Fibroblast of skin of scalp (primary cell): ENCODE results near the gene SHLD3. TPM values are rescaled to one million over a fixed set of nuclear protein-coding genes. Genes with fewer than 3 reads are reported as not detected.
"Not testable (repeated sequence)": the region's sequence is repeated elsewhere in the genome, so short reads cannot be mapped to it uniquely, and the experiment has no call there.

Source experiments
- DNase-seq: peaks from one replicate; pipeline ENCODE4 v3.0.0-alpha.2; 2013
- polyA plus RNA-seq, 2 experiments: library from polyadenylated mRNA; unstranded; fragments of 120-200 nt; gene quantifications; one replicate each; pipeline ENCODE4 v1.2.1, GENCODE V29; 2013; ENCODE audit not compliant: insufficient read length in 2 of 2

The SHLD3 gene
- 1.7 TPM for polyA plus RNA-seq (2013, experiment 1 of 2; ENCODE audit: insufficient read length)
- 1.9 TPM for polyA plus RNA-seq (2013, experiment 2 of 2; ENCODE audit: insufficient read length)

GRCh38 chr5:65624571-65625555 lies at the start of gene SHLD3, which contains the start of gene TRAPPC13:
Gene SHLD3, plus strand, starts transcription at chr5:65625027. Its CDS starts 4,561 bp downstream, at chr5:65629588.
Gene TRAPPC13, plus strand, starts transcription at chr5:65625027. Its CDS starts 34 bp downstream, at chr5:65625061.
- peak; percentile 88 for DNase-seq

DNA sequence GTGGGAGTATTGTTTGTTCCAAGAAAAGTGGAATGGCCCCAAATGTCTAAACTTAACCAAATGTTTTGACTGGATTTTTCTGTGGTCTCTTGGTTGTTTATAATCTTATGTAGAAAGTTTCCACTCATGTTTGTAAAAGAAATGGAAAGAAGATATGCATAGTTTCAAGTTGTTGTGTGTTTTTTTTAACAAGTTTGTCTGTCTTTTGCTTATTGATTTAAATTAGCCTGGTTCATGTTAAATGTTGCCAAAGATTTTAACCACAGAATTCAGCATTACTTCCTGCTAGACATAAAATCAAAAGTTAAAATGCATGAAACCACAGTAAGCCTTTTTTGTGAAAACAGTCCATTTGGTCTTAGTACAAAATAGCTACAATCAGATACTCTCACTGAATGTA lies 47.7 kb upstream of the SHLD3 start:
- DNase-seq: no peak

- no peak for DNase-seq
Measured at GRCh38 chr5:65588694-65589093, 36.1 kb upstream of the SHLD3 start.

- DNase-seq: not testable (repeated sequence)
Measured at GRCh38 chr5:65601761-65602160, 23.1 kb upstream of the SHLD3 start.

DNA sequence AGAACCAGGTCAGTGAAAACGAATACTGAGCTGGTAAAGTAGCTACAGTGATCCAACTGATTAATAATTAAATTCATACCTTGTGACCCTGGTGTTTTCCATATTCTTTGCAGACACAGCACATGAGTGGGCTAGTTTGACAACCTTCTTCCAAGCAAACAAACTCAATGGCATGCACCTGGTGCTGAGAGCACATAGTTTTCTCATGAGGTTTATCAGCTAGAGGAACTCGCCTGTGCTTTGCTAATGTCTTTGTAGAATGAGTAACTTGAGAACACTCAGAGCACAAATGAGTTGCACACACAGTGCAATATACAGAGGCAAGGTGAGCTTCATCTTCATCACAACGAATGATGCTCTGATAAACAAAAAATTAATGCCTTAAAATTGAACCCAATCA lies 13.3 kb upstream of the SHLD3 start:
- no peak for DNase-seq

DNA sequence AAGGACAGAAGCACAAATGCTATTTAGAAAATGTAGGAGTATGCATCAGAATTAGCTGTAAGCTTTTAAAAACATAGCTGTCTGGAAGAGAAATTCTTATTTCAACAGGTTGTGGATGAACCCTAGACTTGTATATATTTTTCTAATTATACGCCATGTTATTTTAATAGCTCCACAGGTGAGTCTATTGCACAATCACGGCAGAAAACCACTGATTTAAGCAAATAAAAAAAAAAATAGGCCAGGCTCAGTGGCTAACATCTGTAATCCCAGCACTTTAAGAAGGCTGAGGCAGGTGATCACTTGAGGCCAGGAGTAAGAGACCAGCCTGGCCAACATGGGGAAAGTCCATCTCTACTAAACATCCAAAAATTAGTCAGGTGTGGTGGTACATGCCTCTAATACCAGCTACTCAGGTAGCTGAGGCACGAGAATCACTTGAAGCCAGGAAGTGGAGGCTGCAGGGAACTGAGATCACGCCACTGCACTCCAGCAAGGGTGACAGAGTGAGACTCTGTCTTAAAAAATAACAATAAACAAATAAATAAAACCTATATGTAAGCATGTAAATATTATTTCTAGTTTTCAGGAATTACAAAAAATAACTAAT lies 12.4 kb upstream of the SHLD3 start:
- no peak for DNase-seq

- DNase-seq: no peak
Measured at GRCh38 chr5:65620021-65620420, 4.8 kb upstream of the SHLD3 start.

DNA sequence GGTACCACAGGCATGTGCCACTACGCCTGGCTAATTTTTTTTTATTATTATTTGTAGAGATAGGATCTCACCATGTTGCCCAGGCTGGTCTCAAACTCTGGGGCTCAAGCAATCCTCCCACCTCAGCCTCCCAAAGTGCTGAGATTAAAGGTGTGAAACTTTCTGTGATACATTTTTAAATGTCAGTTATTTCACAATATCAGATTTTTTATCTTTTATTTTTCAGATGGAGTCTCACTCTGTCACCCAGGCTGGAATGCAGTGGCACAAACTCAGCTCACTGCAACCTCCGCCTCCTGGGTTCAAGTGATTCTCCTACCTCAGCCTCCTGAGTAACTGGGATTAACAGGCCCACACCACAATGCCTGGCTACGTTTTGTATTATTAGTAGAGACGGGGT lies 2.9 kb upstream of the SHLD3 start:
- DNase-seq: not testable (repeated sequence)

GRCh38 chr5:65623482-65623881 lies 1.3 kb upstream of the SHLD3 start:
- no peak for DNase-seq

DNA sequence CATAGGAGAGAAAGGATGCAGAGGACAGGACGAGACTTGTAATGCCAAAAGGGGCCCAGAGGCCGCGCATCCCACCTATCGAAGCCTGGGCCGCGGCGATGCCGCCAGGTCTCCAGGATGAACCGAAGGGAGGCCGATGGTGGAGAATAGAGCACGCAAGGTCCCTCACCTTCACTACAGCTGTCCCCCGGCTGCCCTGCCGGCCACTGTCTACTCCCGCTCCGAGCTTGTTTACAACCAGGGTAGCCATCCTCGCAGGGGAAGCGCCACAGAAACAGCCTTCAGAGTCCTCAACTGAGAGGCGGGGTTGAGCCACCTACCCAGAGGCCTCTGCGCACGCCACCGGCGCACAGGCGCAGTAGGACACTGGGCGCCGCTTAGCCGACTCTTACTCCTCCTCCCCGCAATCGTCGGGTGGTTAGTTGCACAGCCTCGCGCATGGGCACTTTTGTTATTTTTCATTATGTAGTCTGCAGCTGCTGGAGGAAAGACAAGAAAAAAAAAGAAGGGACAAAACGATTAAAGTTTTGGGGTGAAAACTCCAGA lies 729 bp upstream of the SHLD3 start, which contains the start of gene TRIM23:
TSS of gene TRIM23 (minus strand) at position 309 of the 546 bp plus-strand sequence. CDS start at position 250, 59 bp downstream.
- DNase-seq: peak; percentile 94

GRCh38 chr5:65625743-65626142 lies 916 bp downstream of the SHLD3 start:
- no peak for DNase-seq

DNA sequence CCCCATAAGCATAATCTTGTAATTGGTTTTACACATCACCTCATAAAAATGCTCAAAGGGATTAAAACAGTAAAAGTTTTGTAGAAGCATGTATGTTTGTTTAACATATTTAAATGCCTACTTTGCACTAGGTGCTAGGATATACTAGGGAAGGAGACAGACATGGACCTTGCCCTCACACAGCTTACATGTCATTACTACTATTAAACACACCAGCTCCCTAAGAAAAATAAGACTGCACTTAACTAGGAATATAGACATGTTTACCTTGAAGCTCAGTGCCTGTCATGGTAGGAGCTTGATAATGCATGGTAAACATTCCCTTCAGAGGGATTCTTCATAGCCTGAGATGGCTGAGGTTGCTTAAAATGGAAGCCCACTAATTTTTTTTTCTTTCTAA lies 6.2 kb downstream of the SHLD3 start:
- DNase-seq: no peak

- DNase-seq: no peak
Measured at GRCh38 chr5:65640240-65640639, 15.4 kb downstream of the SHLD3 start.

DNA sequence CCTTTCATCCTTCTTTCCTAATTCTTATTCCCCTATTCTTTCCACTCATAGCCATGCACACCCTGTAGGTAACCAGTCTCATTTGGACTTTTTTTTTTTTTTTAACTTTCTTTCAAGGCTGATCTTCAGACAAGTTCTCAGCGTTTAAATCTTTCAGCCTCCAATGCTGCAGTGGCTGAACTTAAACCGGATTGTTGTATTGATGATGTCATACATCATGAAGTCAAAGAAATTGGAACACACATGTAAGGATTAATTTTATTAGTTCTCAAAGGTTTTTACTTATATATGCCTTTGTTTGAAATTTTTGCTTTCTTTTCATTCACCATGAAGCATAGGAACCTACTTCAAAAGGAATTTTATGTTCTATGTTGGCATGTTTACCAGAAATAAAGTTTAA lies 22.1 kb downstream of the SHLD3 start:
- DNase-seq: no peak

GRCh38 chr5:65647941-65648340 lies 23.1 kb downstream of the SHLD3 start:
- DNase-seq: no peak

GRCh38 chr5:65651144-65651543 lies 26.3 kb downstream of the SHLD3 start:
- no peak for DNase-seq

DNA sequence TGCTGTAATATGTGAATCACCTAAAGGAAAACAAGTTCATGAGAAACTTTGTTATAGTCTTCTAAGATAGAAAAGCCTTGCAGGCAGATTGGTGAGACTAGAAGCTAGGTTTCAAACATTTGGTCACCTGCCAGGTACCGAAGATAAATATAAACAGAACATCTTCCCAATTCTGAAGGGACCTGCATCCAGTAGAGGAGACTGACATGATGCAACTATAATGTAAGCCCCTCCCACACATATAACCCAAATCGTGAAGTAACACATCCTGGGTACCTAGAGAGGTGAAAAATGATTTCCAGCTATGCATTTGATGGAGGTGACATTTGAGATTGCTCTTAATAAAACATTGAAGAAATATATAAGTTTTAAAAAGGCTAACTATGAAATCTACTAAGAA lies 29.9 kb downstream of the SHLD3 start:
- no peak for DNase-seq

GRCh38 chr5:65663804-65664521 lies 39.1 kb downstream of the SHLD3 start:
- peak; percentile 38 for DNase-seq

DNA sequence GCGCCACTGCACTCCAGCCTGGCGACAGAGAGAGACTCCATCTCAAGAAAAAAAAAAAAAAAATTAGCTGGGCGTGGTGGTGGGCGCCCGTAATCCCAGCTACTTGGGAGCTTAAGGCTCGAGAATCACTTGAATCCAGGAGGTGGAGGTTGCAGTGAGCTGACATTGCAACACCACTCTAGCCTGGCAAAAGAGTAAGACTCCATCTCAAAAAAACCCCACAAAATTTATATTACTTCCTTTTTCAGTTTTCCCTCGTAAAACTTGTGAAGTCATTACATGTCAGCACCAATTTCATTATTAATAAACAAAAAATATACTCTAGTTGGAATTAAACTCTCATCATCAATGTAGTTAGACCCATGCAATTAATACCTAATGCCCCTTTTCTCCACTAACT lies 43.9 kb downstream of the SHLD3 start:
- no peak for DNase-seq

- DNase-seq: peak; percentile 32
Measured at GRCh38 chr5:65672796-65673195, 48.0 kb downstream of the SHLD3 start.

DNA sequence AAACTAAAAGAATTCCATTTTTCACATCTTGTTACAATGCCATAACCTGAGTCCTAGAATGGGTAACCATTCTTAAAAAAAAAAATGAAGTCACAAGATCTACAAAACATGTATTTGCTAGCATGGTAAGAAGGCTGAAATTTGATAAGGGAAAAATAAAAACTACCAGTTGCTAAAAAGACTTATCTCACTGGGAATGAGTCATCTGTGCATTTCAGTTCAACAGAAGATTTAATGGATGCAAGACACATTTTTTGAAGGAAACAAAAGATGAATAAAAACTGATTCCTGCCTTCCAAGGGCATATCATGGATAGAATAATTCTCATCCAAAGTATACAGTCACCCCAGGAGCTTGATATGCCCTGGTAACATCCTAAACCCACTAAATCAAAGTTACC lies 49.9 kb downstream of the SHLD3 start:
- DNase-seq: no peak

DNA sequence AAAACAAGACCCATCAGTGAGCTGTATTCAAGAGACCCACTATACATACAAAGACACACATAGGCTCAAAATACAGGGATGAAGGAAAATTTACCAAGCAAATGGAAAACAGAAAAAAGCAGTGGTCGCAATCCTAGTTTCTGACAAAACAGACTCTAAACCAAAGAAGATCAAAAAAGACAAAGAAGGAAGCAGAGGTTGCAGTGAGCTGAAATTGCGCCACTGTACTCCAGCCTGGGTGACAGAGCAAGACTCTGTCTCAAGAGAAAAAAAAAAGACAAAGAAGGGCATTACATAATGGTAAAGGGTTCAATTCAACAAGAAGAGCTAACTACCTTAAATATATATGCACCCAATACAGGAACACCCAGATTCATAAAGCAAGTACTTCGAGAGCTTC lies 51.2 kb downstream of the SHLD3 start:
- DNase-seq: not testable (repeated sequence)
